Subcutaneous abdominal adipose tissue (tissue), 5 donors: Measurements from ENCODE around the gene EFNA5.

Experiments used
- H3K27ac ChIP-seq: one replicate; pipeline ENCODE4 v1.7.0; 2013; ENCODE audit warnings: low read depth, mild to moderate bottlenecking, inconsistent platforms, low read length, moderate library complexity
- H3K27me3 ChIP-seq, 5 donors: one replicate each; pipeline ENCODE4 v1.7.0; 2013; ENCODE audit warnings: low read length in 5 of 5, inconsistent platforms in 1 of 5; ENCODE audit not compliant: control insufficient read depth in 5 of 5, insufficient read depth in 4 of 5
- H3K36me3 ChIP-seq, 5 donors: one replicate each; pipeline ENCODE4 v1.7.0; 2013; ENCODE audit warnings: low read length in 5 of 5; ENCODE audit not compliant: control insufficient read depth in 5 of 5, insufficient read depth in 5 of 5
- H3K4me1 ChIP-seq, 5 donors: one replicate each; pipeline ENCODE4 v1.7.0; 2013; ENCODE audit warnings: low read length in 5 of 5, mild to moderate bottlenecking in 3 of 5, moderate library complexity in 1 of 5; ENCODE audit not compliant: control insufficient read depth in 5 of 5, insufficient read depth in 5 of 5
- H3K4me3 ChIP-seq, 5 donors: one replicate each; pipeline ENCODE4 v1.7.0; 2013; ENCODE audit warnings: low read length in 5 of 5, low read depth in 1 of 5
- H3K9ac ChIP-seq, 5 donors: one replicate each; pipeline ENCODE4 v1.7.0; 2013; ENCODE audit warnings: low read length in 5 of 5, mild to moderate bottlenecking in 4 of 5, moderate library complexity in 3 of 5
- H3K9me3 ChIP-seq, 5 donors: one replicate each; pipeline ENCODE4 v1.7.0; 2013; ENCODE audit warnings: low read length in 5 of 5; ENCODE audit not compliant: control insufficient read depth in 5 of 5
- donor health status: healthy.
- donor health status: healthy.
- donor health status: healthy.
- donor health status: healthy.
- donor health status: healthy.

EFNA5 gene

DNA sequence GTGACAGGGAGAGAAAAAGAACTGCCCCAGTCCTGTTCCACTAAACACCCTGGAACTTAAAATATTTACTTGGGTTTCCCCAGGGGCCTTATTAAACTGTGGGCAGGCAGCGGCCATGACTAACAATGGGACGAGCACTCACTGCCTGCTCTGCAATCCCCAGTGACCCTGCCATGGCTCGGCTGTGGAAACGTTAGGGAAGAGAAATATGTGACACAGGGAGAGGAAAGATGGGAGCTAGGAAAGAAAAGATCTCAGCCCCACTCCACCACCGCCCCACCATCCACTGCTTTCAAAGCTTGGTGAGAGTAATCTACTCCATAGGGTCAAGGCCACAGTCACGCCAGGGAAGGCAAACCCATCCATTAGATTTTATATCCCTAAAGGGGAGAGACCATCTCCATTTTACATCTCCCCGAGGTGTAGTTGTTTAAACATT, 117.6 kb downstream of the EFNA5 start:
- Histone ChIP-seq H3K27me3 (no peaks in the 10 kb centered on the region), H3K9me3 (no peaks in the 10 kb centered on the region), H3K36me3 (no peaks in the 10 kb centered on the region), H3K4me3 (no peak overlapping the region), H3K4me1 (peaks cover 0 to 14% (median 6%) of the 10 kb centered on the region in 5 donors), H3K9ac (no peak overlapping the region), H3K27ac (no peak overlapping the region)

DNA sequence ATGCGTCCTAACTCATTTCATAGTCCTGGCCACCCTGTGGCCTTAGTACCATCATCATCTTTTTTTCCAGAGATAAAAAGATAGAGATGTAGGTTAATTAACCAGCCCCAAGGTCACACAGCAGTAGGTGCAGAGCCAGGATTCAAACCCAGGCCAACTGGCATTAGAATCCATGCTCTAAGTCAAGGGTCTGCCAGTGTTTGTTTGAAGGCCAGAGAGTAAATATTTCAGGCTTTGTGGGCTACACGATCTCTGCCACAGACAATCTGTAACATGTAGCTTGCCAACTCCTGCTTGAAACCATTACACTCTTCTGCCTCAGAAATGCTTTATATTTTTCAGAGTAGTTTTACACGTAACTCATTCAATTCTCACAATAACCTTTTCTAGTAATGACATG, 119.6 kb downstream of the EFNA5 start:
- Histone ChIP-seq H3K4me1 (peaks cover 0 to 14% (median 6%) of the 10 kb centered on the region in 5 donors), H3K9ac (peak overlapping the region in 1 of 5 donors; percentile 19), H3K36me3 (no peaks in the 10 kb centered on the region), H3K27ac (no peak overlapping the region), H3K9me3 (no peaks in the 10 kb centered on the region), H3K27me3 (no peaks in the 10 kb centered on the region), H3K4me3 (no peak overlapping the region)

DNA sequence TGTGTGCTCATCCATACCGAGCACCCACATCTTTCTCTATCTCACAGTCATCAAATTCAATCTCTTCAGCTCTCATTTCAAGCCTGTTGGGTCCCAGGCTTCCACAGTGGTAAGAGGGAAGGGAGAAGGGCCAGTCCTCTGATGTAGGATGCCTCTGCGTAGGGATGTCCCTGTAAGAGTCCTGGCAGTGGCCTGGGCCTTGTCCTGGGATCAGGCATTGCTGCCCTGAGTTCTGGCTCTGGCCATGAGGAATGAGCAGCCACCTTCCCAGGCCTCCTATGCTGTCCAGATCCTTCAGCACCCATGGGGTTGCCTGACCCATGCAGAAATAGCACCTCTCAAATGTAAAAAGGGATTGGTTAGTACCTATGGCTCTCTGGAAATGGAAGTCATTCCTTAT, 121.2 kb downstream of the EFNA5 start:
- H3K36me3 ChIP-seq, result no peaks in the 10 kb centered on the region
- H3K9ac ChIP-seq, result no peak overlapping the region
- no peaks in the 10 kb centered on the region for H3K9me3 ChIP-seq
- H3K27ac ChIP-seq, result no peak overlapping the region
- peaks cover 0 to 14% (median 3%) of the 10 kb centered on the region in 5 donors for H3K4me1 ChIP-seq
- no peak overlapping the region for H3K4me3 ChIP-seq
- H3K27me3 ChIP-seq, result no peaks in the 10 kb centered on the region

DNA sequence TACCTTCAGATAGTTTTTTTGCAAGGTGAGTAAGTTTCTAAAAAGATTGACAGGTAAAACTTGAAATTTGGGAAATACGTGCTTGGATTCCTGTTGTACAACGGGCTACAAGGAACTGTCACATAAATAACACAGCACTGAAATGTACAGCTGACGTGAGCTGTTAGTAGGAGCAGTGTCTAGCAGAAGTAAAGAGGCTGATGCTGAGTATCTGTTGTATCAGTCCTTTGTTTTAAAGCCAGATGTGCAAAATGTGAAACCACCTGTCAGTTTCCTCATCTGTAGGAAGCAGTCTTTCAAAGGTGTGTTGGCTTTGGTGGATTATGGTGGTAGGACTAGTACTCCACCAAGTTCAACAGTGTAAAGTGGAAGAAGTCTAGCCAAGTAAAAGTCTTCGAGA, 122.3 kb downstream of the EFNA5 start:
- Histone ChIP-seq H3K36me3 (no peaks in the 10 kb centered on the region), H3K9me3 (no peaks in the 10 kb centered on the region), H3K4me1 (peaks cover 0 to 13% (median 3%) of the 10 kb centered on the region in 5 donors), H3K4me3 (no peak overlapping the region), H3K27me3 (no peaks in the 10 kb centered on the region), H3K9ac (no peak overlapping the region), H3K27ac (no peak overlapping the region)

DNA sequence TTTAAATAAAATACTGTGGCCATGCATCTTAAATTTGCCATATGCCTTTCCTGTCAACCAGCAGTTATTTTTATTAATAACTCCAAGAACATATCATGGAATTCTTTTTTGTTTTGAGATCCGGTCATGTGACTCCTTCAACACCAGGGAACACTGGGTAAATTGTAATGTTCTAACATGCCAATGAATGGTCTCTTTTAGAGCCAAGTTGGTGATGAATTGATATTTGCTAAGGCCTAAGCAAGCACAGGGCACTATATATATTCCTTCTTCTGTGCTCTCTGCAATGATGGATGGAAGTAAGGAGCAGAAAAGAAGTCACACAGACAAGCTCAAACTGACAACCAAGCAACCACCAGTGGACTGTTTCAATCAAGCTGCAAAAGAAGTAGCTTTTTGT, 124.0 kb downstream of the EFNA5 start:
- H3K9me3 ChIP-seq, result no peaks in the 10 kb centered on the region
- no peaks in the 10 kb centered on the region for H3K27me3 ChIP-seq
- H3K4me1 ChIP-seq, result peaks cover 0 to 21% (median 3%) of the 10 kb centered on the region in 5 donors
- H3K9ac ChIP-seq, result no peak overlapping the region
- no peak overlapping the region for H3K4me3 ChIP-seq
- no peaks in the 10 kb centered on the region for H3K36me3 ChIP-seq
- H3K27ac ChIP-seq, result no peak overlapping the region

DNA sequence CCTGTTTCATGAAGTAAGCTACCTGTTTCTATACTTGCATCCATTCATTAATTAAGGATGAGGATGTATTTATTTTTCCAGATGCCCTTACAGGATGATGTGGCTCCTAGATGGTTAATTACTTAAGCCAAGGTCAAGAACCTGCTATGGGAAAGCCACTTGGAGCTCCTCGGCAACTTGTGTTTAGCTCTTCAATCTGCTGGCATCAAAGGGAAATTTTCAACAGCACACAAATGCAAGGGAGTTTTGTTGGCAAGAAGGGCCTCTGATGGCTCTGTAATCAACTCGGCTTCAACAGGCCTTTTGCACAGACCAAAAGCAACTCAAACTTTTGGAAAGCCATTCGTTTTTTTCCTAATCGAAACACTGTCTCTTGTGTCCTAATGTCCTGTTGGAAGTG, 125.3 kb downstream of the EFNA5 start:
- peaks cover 0 to 15% (median 3%) of the 10 kb centered on the region in 5 donors for H3K4me1 ChIP-seq
- no peaks in the 10 kb centered on the region for H3K27me3 ChIP-seq
- no peak overlapping the region for H3K27ac ChIP-seq
- no peak overlapping the region for H3K9ac ChIP-seq
- H3K36me3 ChIP-seq, result no peaks in the 10 kb centered on the region
- H3K9me3 ChIP-seq, result no peaks in the 10 kb centered on the region
- no peak overlapping the region for H3K4me3 ChIP-seq

DNA sequence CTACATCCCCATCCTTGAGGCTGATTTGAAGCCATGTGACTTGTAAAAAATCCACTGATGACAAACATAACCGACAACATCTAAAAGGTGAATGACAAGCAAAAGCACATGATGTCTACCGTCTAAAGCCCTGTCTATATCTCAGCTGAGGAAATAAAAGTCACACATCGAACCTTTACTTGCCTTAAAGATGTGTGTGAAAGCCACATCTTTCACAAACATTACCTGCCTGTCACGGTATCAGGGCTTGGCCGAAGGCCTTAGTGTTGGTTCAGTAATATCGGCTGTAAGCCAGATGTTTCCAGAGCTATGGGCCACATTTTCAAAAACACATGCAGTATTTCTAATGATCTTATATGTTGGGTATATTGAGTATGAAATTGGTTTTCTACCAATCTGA, 125.8 kb downstream of the EFNA5 start:
- H3K27ac ChIP-seq, result no peak overlapping the region
- no peaks in the 10 kb centered on the region for H3K36me3 ChIP-seq
- no peak overlapping the region for H3K9ac ChIP-seq
- H3K4me3 ChIP-seq, result no peak overlapping the region
- H3K9me3 ChIP-seq, result no peaks in the 10 kb centered on the region
- peaks cover 0 to 15% (median 3%) of the 10 kb centered on the region in 5 donors for H3K4me1 ChIP-seq
- H3K27me3 ChIP-seq, result no peaks in the 10 kb centered on the region

DNA sequence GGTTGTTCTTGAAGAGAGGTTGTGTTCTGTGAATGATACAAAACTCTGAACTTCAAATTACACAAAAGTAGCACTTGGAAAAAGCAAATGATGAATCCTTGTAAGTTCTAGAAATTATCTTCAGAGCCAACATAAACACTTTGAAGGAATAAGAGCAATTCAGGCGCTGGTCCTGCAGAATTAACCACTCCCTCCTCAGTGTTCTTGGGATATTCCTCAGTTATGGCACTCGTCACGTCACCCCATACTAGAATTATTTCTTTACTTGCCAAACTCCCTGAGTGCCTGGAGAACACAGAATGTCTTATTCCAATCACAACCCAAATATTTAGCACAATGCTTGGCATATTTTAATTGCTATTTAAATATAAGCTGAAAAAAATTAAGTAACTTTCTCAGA, 126.3 kb downstream of the EFNA5 start:
- Histone ChIP-seq H3K27me3 (no peaks in the 10 kb centered on the region), H3K27ac (no peak overlapping the region), H3K9me3 (no peaks in the 10 kb centered on the region), H3K4me3 (no peak overlapping the region), H3K36me3 (no peaks in the 10 kb centered on the region), H3K4me1 (peaks cover 0 to 15% (median 3%) of the 10 kb centered on the region in 5 donors), H3K9ac (no peak overlapping the region)

GRCh38 chr5:107543868-107544267, 126.9 kb downstream of the EFNA5 start:
- Histone ChIP-seq H3K9ac (no peak overlapping the region), H3K27me3 (no peaks in the 10 kb centered on the region), H3K27ac (no peak overlapping the region), H3K4me1 (peaks cover 0 to 19% (median 3%) of the 10 kb centered on the region in 5 donors), H3K36me3 (no peaks in the 10 kb centered on the region), H3K4me3 (no peak overlapping the region), H3K9me3 (no peaks in the 10 kb centered on the region)

DNA sequence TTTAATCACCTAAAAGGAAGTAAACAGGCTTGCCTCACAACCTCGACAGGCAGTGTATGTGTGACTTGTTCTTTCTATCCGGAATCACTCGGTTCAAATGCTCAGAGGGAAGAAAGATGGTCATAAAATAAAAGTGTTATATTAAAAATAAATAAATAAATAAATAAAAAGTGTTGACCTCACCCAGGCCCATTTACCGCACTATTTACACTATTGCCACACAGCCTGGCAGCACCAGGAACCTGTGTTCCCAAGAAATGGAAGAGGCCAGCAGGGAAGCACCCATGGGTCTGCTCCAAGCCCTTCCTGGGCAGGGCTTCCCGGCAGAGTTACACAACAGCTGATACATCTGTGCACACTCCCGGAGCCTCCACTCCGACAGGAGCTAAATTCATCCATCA, 127.9 kb downstream of the EFNA5 start:
- H3K27me3 ChIP-seq, result no peaks in the 10 kb centered on the region
- no peaks in the 10 kb centered on the region for H3K9me3 ChIP-seq
- peak overlapping the region; percentile 65 for H3K27ac ChIP-seq
- peak overlapping the region in 1 of 5 donors; percentile 75 for H3K9ac ChIP-seq
- H3K4me3 ChIP-seq, result no peak overlapping the region
- H3K4me1 ChIP-seq, result peaks cover 0 to 19% (median 2%) of the 10 kb centered on the region in 5 donors
- no peaks in the 10 kb centered on the region for H3K36me3 ChIP-seq

DNA sequence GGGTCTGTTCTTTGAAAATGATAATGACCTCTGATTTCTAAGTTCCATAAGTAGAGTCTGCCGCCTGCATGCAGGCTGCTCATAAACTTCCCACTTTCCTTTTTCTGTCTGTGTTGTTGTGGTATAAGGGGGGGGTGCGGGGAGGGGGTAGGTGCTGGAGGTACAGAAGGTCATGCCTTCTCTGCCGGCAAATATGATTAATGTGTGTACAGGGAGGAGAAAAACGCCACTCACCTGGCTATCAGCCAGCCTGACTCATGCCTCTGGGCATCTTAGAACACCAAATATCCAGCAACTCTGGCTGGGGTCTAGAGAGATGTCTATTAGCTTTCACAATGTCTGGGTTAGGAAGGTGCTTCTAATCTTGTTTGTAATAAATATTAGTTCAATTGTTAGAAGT, 128.3 kb downstream of the EFNA5 start:
- Histone ChIP-seq H3K9me3 (no peaks in the 10 kb centered on the region), H3K4me3 (no peak overlapping the region), H3K27me3 (no peaks in the 10 kb centered on the region), H3K36me3 (no peaks in the 10 kb centered on the region), H3K27ac (peak overlapping the region; percentile 65), H3K9ac (peak overlapping the region in 1 of 5 donors; percentile 75), H3K4me1 (peaks cover 0 to 19% (median 2%) of the 10 kb centered on the region in 5 donors)
